ENCODE data around the gene KLHDC9. TPM values are rescaled to one million over a fixed set of nuclear protein-coding genes. Genes with fewer than 3 reads are reported as not detected.
"Not testable (repeated sequence)": the region's sequence is repeated elsewhere in the genome, so short reads cannot be mapped to it uniquely, and the experiment has no call there.

The KLHDC9 gene, protein sequence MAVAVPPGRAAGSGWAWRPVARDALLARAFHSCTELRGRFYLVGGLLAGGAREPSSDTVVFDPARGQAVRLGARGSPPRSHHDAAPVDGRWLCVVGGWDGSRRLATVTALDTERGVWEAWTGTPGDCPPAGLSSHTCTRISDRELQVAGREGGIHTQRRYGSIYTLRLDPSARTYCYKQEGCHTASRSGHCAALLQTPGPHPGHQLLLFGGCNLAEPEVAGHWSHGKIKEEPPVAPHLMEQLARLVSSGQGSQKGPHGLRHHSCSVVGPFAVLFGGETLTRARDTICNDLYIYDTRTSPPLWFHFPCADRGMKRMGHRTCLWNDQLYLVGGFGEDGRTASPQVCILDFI
- 0.60 and 0.86 TPM in 2 replicates for total RNA-seq

DNA sequence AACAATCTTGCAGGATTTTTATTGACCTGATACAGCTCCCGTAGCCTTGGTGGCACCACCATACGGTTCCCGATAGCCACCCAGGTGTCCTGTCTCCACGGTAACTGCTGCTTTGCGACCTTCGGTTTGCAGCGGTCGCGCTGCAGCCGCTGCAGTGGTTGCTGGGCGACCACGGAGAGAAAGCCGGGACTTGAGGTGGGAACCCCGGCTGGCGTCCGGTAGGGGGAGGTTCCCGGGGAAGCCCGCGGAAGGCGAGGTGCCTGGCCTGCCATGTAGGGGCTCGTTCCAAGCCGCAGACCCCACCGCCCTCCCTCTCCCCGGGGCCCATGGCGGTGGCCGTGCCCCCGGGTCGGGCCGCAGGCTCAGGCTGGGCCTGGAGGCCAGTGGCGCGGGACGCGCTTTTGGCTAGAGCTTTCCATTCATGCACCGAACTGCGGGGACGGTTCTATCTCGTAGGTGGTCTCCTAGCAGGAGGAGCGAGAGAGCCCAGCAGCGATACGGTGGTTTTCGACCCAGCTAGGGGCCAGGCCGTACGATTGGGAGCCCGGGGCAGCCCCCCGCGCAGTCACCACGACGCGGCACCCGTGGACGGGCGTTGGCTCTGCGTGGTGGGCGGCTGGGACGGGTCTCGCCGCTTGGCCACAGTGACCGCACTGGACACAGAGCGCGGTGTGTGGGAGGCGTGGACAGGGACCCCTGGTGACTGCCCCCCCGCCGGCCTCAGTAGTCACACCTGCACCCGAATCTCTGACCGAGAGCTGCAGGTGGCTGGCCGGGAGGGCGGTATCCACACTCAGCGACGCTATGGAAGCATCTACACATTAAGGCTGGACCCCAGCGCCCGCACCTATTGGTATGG lies at the start of gene KLHDC9:
TSS of gene KLHDC9 (plus strand) at position 152 of the 859 bp plus-strand sequence. CDS start at position 327, 175 bp downstream.
- peak; percentile 15 for DNase-seq (ENCODE audit: low read depth, low spot score)

DNA sequence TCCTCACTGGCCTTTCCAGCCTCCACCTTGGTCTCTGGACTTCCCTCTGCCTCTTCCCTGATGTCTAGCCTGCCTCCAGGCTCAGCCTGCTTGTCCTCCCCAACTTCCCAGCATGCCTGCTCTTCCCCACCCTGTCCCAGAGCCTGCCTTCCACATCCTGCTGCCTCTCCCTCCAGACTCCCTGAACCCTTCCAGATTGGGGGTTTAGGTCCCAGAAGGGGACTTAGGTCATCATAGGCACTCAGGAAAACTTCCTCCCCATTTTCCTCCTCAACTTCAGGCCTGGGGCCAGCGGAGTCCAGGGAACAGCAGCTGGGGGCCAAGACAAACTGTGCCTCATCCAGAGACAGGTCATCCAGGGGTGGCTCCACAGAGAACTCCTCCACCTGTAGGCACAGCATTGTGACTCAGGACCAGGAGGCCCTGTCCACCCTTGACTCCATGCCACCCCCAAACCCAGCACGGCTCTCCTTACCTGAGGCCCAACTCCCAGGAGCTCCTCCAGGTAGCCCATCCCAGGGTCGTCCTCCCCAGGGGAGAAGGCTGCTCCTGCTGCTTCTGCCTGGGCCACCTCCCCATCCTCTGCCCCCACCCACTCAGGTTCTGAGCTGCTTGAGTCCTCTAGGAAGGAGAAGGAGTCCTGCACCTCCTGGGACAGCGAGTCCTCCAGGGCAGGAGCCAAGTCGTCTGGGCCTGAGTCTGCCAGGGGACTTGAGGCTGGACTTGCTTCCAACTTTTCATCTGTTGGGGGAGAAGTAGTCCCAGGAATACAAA lies 49.0 kb upstream of the KLHDC9 start:
- DNase-seq (ENCODE audit: low read depth, low spot score), result no peak

DNA sequence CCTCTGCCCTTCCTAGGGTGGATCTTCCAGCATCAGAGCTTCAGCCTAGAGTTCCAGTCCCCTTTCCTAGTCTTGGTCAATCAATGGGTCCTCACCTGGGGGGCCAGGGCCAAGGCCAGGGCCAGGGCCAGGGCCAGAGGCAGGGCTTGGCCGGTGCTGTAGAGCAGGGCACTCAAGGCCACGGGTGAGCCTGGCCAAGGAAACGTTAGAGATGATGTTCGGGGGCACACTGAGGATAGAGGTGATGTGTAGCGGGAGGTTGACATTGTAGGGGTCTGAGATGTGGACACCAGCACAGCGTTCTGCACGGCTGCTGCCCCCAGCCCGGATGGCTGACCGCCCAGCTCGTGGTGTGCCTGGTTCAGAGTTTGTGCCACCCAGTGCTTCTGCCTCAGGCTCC lies 46.9 kb upstream of the KLHDC9 start:
- no peak for DNase-seq (ENCODE audit: low read depth, low spot score)

DNA sequence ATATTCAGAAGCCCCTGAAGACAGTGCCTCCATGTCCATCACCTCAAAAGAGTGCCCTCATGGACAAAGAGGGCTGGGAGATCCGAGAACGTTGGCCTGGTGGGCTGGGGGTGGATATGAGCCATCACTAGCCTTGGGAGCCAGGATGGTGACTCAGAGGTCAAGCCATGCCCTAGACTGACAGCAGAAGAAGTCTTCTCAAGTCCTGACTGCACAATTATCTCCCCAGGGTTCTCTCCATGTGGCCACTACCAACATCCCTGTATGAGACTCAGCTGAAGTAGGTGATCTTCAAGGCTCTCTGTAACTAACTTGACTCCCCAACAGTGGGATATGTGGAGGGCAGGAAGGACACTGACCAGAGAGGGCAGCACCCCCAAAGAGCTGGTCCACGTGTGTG lies 45.3 kb upstream of the KLHDC9 start:
- DNase-seq (ENCODE audit: low read depth, low spot score), result no peak

DNA sequence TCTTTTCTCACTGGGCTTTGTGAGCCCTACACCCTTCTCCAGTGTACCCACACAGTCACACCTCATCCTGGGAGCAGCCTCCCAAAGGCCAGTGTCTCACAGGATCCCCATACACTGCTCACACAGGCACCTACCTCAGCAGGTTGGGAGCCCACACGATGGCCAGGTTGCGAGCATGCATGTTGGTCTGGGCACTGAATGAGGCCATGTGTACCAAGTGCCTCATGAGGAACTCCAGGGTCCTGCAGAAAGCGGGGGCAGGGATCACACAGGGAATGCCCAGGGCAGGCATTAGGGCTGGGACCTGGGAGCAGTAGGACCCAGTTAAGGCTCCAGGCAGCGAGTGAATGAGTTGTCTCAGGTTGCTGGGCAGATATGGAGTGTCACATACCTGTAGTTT lies 43.9 kb upstream of the KLHDC9 start:
- no peak for DNase-seq (ENCODE audit: low read depth, low spot score)

DNA sequence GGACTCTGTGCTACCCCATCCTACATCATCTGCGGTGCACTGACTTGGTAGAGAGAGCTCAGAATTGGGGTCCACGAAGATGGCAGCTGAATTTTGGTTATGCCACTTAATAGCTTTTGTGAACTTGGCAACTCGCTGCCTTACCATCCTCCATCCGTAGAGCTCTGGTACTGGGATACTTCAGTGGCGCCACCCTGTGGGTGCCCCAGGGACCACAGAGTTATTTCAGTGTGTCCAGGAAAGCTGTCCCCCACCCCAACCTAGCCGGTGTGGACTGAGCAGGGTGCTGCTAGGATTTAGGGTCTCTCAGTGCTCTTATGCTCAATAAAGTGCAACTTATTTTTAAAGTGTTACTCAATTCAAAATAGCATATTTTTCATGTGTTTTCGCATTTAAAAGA lies 43.4 kb upstream of the KLHDC9 start:
- no peak for DNase-seq (ENCODE audit: low read depth, low spot score)

DNA sequence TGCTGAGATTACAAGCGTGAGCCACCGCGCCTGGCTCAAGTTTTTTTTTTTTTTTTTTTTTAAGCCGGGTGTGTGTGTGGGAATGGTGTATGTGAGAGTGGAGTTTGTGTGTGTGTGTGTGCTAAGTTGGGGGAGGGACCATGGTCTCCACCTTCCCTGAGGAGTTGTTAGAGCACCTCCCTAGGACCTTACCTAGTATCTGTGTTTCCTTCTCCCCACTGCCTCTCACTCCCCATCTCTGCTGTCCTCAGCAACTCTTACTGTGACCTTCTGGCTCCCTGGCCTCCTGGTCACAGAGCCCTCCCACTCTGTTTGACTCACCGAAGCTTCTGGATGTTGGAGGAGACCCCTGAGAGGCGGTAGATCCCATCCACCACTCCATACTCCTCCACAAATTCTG lies 38.9 kb upstream of the KLHDC9 start:
- no peak for DNase-seq (ENCODE audit: low read depth, low spot score)

DNA sequence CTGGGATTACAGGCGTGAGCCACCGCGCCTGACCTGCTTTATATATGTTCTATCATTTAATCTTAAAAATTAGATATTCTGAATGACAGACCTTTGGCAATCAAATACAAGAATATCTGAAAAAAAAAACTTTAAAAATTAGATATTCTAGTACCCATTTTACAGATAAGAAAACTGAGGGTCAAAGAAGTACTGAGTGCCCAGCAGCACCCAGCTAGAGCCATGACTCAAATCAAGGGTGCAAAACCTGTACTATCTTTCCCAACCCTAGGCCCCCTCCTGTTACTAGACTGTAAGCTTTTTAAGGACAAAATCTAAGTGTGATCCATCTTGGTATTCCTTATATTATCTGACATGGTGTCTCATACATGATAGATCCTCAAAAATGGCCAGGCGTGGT lies 36.7 kb upstream of the KLHDC9 start:
- no peak for DNase-seq (ENCODE audit: low read depth, low spot score)

DNA sequence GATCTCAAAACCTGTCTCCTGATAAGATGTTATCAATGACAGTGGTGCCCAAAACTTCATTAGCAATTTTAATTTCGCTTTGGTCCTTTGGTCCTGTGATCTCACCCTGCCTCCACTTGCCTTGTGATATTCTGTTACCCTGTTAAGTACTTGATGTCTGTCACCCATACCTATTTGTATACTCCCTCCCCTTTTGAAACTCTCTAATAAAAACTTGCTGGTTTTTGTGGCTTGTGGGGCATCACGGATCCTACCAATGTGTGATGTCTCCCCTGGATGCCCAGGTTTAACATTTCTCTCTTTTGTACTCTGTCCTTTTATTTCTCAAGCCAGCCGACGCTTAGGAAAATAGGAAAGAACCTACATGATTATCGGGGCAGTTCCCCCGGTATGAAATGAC lies 34.2 kb upstream of the KLHDC9 start:
- DNase-seq (ENCODE audit: low read depth, low spot score), result not testable (repeated sequence)

DNA sequence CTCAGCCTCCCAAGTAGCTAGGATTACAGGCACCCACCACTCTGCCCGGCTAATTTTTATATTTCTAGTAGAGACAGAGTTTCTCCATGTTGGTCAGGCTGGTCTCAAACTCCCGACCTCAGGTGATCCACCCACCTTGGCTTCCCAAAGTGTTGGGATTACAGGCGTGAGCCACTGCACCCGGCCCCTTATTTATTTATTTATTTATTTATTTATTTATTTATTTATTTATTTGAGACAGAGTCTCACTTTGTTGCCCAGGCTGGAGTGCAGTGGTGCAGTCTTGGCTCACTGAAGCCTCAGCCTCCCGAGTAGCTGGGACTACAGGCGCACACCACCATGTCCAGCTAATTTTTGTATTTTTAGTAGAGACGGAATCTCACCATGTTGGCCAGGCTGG lies 32.5 kb upstream of the KLHDC9 start:
- DNase-seq (ENCODE audit: low read depth, low spot score), result not testable (repeated sequence)

DNA sequence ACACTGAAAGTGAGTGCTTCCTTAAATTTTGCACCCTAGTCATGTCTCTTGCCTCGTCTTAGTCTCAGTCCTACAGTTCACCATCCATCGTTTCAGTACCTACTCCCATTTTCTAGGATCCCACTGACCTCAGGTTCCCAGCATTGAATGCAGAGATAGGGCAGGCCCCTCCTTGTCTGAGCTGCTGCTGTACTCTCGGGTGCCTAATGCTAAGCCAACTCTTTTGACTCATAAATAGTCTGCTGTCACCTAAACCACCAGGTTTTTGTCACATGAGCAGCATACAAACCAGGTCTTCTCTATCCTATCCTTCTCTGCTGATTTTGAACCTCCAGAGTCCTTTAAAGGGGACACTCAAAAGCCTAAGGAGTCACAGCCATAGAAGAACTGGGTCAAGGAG lies 31.5 kb upstream of the KLHDC9 start:
- DNase-seq (ENCODE audit: low read depth, low spot score), result no peak

DNA sequence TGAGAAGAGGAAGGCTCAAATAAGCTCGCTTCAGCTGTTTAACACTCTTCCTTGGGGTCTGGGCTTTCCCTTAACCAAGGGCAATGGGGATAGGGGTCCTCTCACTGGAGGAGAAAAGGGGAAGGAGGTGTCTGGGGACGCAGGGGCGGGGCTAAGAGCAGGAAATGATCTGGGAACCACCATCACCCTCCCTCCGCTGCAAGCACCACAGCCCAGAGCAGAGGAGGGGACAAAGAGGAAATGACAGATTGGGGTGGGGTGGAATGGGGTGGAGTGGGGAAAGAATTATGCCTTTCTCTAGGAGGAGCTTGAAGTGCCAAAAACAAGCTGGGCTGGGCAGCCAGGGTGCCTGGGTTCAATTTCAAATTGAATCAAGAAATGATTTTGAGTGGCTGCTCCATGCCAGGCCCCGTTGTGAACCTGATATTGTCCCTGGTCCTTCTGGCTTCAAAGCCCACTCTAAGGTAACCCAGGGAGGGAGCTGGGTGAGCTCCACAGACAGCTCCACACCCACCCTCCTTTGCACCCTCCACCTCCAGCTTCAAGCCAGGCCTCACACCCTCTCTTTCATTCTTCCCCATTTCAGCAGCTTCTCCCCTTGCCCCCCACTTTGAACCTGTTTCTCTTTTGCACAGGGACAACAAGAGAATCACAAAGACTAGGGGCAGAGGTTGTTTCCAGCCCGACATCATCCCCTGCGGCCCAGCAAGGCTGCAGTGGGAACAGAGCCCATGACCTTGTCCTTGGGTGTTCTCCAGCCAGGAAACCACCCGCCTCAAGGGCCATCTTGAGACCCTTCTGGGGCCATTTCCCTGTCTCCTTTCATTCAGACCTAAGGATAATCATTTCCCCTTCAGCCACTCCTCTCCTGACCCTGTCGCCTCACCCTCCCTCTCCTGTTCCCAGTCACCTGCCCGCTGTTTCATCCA lies 29.6 kb upstream of the KLHDC9 start:
- DNase-seq (ENCODE audit: low read depth, low spot score), result no peak

DNA sequence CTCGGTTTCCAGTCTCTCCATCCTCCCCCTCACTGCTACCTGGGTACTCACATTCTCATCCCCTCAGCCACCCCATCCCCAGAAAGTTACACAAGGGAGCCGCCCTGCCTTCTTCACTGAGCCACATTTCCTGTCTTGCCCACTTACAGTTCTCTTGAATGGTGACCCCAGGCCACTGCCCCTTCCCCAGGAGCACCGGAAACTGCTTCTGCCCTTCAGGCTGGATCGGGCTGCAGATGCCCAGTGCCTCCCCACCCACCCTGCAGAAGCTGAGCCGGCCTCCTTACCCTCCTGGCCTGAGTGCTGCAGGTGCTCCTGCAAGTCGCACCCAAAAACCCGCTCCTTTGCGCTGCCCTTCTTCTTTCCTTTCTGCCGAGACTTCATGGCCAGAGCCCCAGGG lies 28.9 kb upstream of the KLHDC9 start:
- DNase-seq (ENCODE audit: low read depth, low spot score), result no peak

DNA sequence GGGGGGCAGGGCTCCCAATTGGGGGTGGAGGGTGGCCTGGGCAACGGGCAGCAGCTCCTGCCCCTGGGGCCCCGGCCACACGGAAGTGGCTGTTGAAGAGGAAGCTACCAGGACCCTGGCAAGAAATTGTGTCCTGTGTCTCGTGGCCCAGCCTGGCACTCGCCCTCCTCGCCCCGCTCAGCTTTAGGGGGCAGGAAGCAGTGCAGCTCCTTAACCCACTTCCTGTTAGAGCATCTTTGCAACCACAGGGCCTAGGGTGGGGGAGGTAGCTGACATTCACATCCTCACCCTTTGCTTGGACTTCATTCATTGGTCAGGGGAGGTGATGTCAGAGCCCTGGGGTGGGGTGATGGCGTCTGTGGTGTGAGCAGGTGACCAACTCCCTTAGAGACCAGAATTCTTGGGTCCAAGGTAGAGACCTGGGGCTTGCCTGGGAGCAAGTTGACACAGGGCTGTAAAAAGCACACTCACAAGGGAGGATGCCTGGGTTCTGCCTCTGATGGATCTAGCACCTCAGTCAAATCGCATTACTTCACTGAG lies 28.4 kb upstream of the KLHDC9 start, which contains the start of gene ARHGAP30:
TSS of gene ARHGAP30 (minus strand) at position 161 of the 540 bp plus-strand sequence. CDS start 267 bp downstream, outside the sequence.
- DNase-seq (ENCODE audit: low read depth, low spot score), result no peak

DNA sequence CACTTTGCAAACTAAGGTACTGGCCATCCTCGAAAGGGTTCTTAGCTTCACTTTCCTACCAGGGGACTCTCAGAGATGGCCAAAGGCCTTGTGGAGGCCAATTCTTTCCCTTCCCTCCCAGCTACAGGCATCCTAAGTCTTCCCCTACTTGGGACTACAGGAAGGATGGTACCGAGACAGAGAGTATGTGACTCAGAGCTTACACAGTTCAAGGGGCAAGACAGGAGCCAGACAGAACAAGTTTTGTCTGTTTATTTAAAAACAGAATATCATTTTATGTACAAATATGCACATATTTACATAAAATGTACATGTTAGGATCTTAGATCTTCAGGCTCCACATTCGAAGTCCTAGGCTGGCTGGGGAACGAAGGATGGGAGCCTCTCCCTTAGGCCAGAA lies 27.4 kb upstream of the KLHDC9 start:
- no peak for DNase-seq (ENCODE audit: low read depth, low spot score)

DNA sequence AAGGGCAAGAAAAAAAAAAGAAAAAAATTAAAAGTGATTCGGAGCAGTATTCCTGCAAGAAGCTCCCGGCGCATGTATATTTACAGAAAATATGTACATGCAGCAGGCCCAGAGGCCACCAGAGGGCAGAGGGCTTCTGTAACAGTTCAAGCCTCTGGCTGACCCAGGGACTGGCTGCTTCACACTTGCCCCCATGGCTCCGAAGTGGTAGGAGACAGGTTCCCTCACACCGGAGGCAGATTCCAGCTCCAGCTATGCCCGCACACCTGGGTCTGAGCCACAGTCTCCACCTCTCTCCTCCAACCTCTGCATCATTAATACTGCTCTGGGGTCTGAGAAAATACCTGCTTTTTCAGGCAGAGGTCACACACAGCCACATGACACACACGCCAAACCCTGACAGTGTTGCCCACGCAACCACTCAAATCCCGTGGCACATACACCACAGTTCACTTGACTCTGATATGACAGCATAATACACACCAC lies 26.2 kb upstream of the KLHDC9 start:
- no peak for DNase-seq (ENCODE audit: low read depth, low spot score)

DNA sequence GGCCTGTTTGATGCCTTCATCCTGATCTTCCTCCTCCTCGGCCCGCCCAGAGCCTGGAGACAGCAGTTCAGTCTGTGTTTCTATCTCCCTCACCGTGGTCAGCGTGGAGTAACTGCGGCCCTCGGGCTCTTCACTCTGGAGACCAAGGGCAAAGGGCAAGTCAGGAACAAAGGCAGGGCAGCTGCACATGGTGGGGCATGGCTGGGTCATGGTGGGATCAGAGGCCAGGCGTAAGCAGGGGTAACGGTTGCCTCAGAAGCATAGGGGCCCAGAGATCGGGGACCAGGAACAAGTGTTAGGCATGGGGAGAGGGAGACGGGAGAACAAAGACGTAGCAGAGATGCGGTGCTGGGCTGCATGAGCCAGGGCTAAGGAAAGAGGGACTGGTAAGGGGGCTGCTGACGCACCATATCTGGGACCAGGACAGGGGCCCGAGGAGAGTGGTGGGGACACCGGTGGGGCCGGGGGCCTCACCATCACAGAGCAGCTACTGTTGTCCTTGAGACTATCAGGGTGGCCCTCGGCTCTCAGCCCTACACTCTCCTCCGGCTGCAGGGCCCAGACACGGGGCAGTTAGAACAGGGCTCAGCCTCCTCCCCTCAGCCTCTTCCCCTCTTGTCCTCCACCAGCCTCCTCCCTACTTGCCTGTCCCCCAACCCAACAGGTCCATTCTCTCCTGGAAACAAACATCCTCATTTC lies 25.3 kb upstream of the KLHDC9 start:
- DNase-seq (ENCODE audit: low read depth, low spot score), result no peak

DNA sequence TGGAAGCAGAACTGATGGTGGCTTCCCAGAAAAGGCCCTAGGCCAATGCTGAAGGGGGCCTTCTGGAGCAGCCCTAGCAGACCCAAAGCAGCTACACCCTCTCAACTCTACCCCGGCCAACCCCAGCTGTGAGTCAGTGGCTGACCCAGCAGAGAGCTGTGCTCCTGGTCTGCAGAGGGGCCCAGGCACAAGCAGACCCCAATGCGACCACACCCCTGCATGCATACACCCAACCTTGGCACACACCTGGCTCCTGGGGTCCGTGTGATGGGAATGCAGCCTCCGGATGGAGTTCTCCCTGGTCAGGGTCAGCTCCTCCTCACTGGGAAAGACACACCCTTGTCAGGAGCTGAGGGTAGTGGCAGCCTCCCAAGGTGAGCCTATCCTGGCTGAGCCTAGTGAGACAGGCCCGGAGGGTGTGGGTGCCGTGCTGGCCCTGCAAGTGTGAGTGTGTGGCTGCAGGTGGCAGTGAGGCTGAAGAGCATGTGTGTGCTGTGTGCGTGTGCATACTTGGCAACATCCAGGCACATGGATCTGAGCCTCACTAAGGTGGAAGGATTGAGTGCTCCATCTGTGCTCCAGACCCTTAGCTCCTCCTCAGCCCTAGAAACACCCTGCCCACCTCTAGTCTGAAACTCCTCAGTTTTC lies 24.6 kb upstream of the KLHDC9 start:
- DNase-seq (ENCODE audit: low read depth, low spot score), result no peak

All from pulmonary artery endothelial cell (primary cell).